ENCODE data around the gene HSF2BP. TPM values are rescaled to one million over a fixed set of nuclear protein-coding genes. Genes with fewer than 3 reads are reported as not detected.

The HSF2BP gene
- total and polyA plus RNA-seq, 8 donors, result 0.23 to 1.5 (median 0.31) TPM; not detected in 3

- no peak overlapping the region for H3K27ac ChIP-seq
- TF ChIP-seq CTCF (IDR thresholded peaks at IDR 0.05) (no peak), EP300 (IDR thresholded peaks at IDR 0.05) (no peak), POLR2A (IDR thresholded peaks at IDR 0.05) (no peak), POLR2AphosphoS5 (IDR thresholded peaks at IDR 0.05) (no peak)
- WGBS, 5 donors, result 91 to 97% (median 95%) methylated on average over 8 of the region's 8 CpGs
- intact Hi-C loops (cut with DNase I; ENCODE audit: low total_unique reads), result loop anchor here (10.0 kb wide), 1 partner anchor 62 kb away; no protein-coding TSS in a partner anchor
- no peak for DNase-seq
- H3K4me3 ChIP-seq, result no peak overlapping the region
- H3K27me3 ChIP-seq, result no peaks in the 10 kb centered on the region
- no peaks in the 10 kb centered on the region for H3K9me3 ChIP-seq
- peaks cover 60 to 94% (median 87%) of the 10 kb centered on the region in 4 donors for H3K36me3 ChIP-seq
- H3K4me1 ChIP-seq, result no peaks in the 10 kb centered on the region
Observed at GRCh38 chr21:43692949-43693348, 33.7 kb upstream of the HSF2BP start.

- Histone ChIP-seq H3K27ac (no peak overlapping the region), H3K4me3 (no peak overlapping the region), H3K36me3 (peaks cover 72 to 100% (median 96%) of the 10 kb centered on the region in 4 donors), H3K4me1 (no peaks in the 10 kb centered on the region), H3K9me3 (no peaks in the 10 kb centered on the region), H3K27me3 (no peaks in the 10 kb centered on the region)
- WGBS, 5 donors, result 90 to 96% (median 95%) methylated on average over 10 of the region's 10 CpGs
- intact Hi-C loops (cut with DNase I; ENCODE audit: low total_unique reads), result loop anchor here (10.0 kb wide), 1 partner anchor 63 kb away; no protein-coding TSS in a partner anchor
- TF ChIP-seq CTCF (IDR thresholded peaks at IDR 0.05) (no peak), POLR2A (IDR thresholded peaks at IDR 0.05) (no peak)
- no peak for DNase-seq
Observed at GRCh38 chr21:43691801-43692200, 32.5 kb upstream of the HSF2BP start.

GRCh38 chr21:43691086-43691795 is 32.0 kb upstream of the HSF2BP start:
- TF ChIP-seq POLR2AphosphoS5 (IDR thresholded peaks at IDR 0.05), result no peak
- TF ChIP-seq POLR2A (IDR thresholded peaks at IDR 0.05), result no peak
- TF ChIP-seq EP300 (IDR thresholded peaks at IDR 0.05), result no peak
- no peak for TF ChIP-seq CTCF (IDR thresholded peaks at IDR 0.05)
- no peaks in the 10 kb centered on the region for H3K4me1 ChIP-seq
- no peaks in the 10 kb centered on the region for H3K9me3 ChIP-seq
- no peaks in the 10 kb centered on the region for H3K27me3 ChIP-seq
- no peak overlapping the region for H3K27ac ChIP-seq
- no peak overlapping the region for H3K4me3 ChIP-seq
- H3K36me3 ChIP-seq, result peaks cover 77 to 100% (median 97%) of the 10 kb centered on the region in 4 donors
- intact Hi-C loops (cut with DNase I; ENCODE audit: low total_unique reads), result loop anchor here (10.0 kb wide), 1 partner anchor 64 kb away; no protein-coding TSS in a partner anchor
- WGBS, 5 donors, result 96 to 97% (median 97%) methylated on average over 25 of the region's 25 CpGs
- no peak for DNase-seq

GRCh38 chr21:43690346-43690745 is 31.1 kb upstream of the HSF2BP start:
- intact Hi-C loops (cut with DNase I; ENCODE audit: low total_unique reads), result loop anchor here (10.0 kb wide), 1 partner anchor 64 kb away; no protein-coding TSS in a partner anchor
- Histone ChIP-seq H3K4me1 (no peaks in the 10 kb centered on the region), H3K27ac (no peak overlapping the region), H3K9me3 (no peaks in the 10 kb centered on the region), H3K36me3 (peaks cover 85 to 100% (median 100%) of the 10 kb centered on the region in 4 donors), H3K4me3 (no peak overlapping the region), H3K27me3 (no peaks in the 10 kb centered on the region)
- WGBS, 5 donors, result 95 to 98% (median 95%) methylated on average over 4 to 7 of the region's 7 CpGs
- DNase-seq, result no peak
- TF ChIP-seq POLR2A (IDR thresholded peaks at IDR 0.05) (no peak), POLR2AphosphoS5 (IDR thresholded peaks at IDR 0.05) (no peak), CTCF (IDR thresholded peaks at IDR 0.05) (no peak), EP300 (IDR thresholded peaks at IDR 0.05) (no peak)

All from stomach (tissue), 9 donors.